K562 (cell line): ENCODE results near the gene SCAMP3. TPM values are rescaled to one million over a fixed set of nuclear protein-coding genes. Genes with fewer than 3 reads are reported as not detected.

Source experiments
- CBX3 ChIP-seq, 2 experiments: IDR thresholded peaks; 1 replicate in 1 of 2; 2 replicates in 1 of 2; pipeline ENCODE4 v1.6.1; 2012; ENCODE audit warnings: inconsistent platforms in 2 of 2, low read length in 2 of 2, borderline replicate concordance in 1 of 2, control low read depth in 1 of 2
- CLOCK ChIP-seq: fragments of 250-450 bp; sonication (Bioruptor Pico); IDR thresholded peaks from 2 replicates; pipeline ENCODE4 v1.4.0; 2020; ENCODE audit warnings: mild to moderate bottlenecking, moderate library complexity, borderline replicate concordance
- CREBBP ChIP-seq: IDR thresholded peaks from one replicate; pipeline ENCODE4 v1.6.1; 2012; ENCODE audit warnings: low read depth, mild to moderate bottlenecking, control low read depth, inconsistent platforms, low read length
- FOXJ3 ChIP-seq: sonication (generic); formaldehyde crosslinking; IDR thresholded peaks from 2 replicates; pipeline ENCODE4 v1.4.0; 2020; ENCODE audit warnings: mild to moderate bottlenecking, missing genetic modification reagents
- HLTF ChIP-seq: fragments of 450-650 bp; IDR thresholded peaks from 2 replicates; pipeline ENCODE4 v1.6.1; 2016
- IRF2 ChIP-seq: sonication (generic); formaldehyde crosslinking; IDR thresholded peaks from 2 replicates; pipeline ENCODE4 v1.8.1; 2022; ENCODE audit warnings: mild to moderate bottlenecking, missing genetic modification reagents
- OTX1 ChIP-seq: fragments of 450-650 bp; formaldehyde crosslinking; IDR thresholded peaks from 2 replicates; pipeline ENCODE4 v1.4.0; 2022; ENCODE audit warnings: mild to moderate bottlenecking
- SAFB2 ChIP-seq: fragments of 200-400 bp; formaldehyde crosslinking; IDR thresholded peaks from 2 replicates; pipeline ENCODE4 v1.6.1; 2018; ENCODE audit warnings: borderline replicate concordance, low read length, low read depth, moderate library complexity; ENCODE audit not compliant: severe bottlenecking
- SIN3B ChIP-seq: fragments of 450-650 bp; IDR thresholded peaks from 2 replicates; pipeline ENCODE4 v1.6.1; 2017; ENCODE audit warnings: low read depth, mild to moderate bottlenecking, moderate library complexity
- THAP7 ChIP-seq: fragments of 250-450 bp; sonication (Bioruptor Pico); IDR thresholded peaks from 2 replicates; pipeline ENCODE4 v1.5.0; 2021
- ZBTB2 ChIP-seq: fragments of 450-650 bp; IDR thresholded peaks from 2 replicates; pipeline ENCODE4 v1.6.1; 2016; ENCODE audit warnings: antibody characterized with exemption
- ZNF224 ChIP-seq: sonication (generic); formaldehyde crosslinking; IDR thresholded peaks from 2 replicates; pipeline ENCODE4 v1.8.0; 2022; ENCODE audit warnings: mild to moderate bottlenecking, missing genetic modification reagents
- ZNF609 ChIP-seq: sonication (generic); formaldehyde crosslinking; IDR thresholded peaks from 2 replicates; pipeline ENCODE4 v1.8.1; 2023; ENCODE audit warnings: missing genetic modification reagents, mild to moderate bottlenecking, borderline replicate concordance
- ZNF695 ChIP-seq: fragments of 450-650 bp; formaldehyde crosslinking; IDR thresholded peaks from 2 replicates; pipeline ENCODE4 v1.4.0; 2020; ENCODE audit warnings: mild to moderate bottlenecking, moderate library complexity
- ZNF696 ChIP-seq: fragments of 250-450 bp; sonication (Bioruptor Pico); conservative IDR thresholded peaks from 2 replicates; pipeline ENCODE4 v1.4.0; 2020; ENCODE audit warnings: mild to moderate bottlenecking, moderate library complexity
- polyA plus RNA-seq, 8 experiments: library from polyadenylated mRNA; depleted of rRNA in 4 of 8; stranded (reverse) in 5 of 8; unstranded in 3 of 8; fragments of >200 nt; fragmentation: Nextera tagmentation in 2 of 8; fragmentation: Illumina TruSeq in 1 of 8; extraction: Ambion mirVana in 2 of 8; extraction: Trizol in 1 of 8; gene quantifications; 2 replicates each; pipeline versions ENCODE4 v1.2.1 to v1.2.3, GENCODE V29; 2011 to 2014; ENCODE audit warnings: inconsistent platforms in 1 of 8, missing spikeins in 1 of 8
- total RNA-seq, 7 experiments: library from RNA; depleted of rRNA in 6 of 7; stranded (reverse); fragments of >200 nt in 6 of 7; fragmentation: Illumina TruSeq in 2 of 7; extraction: Trizol in 2 of 7; gene quantifications; 2 replicates each; pipeline versions ENCODE4 v1.2.1 to v1.2.3, GENCODE V29; 2011 to 2021; ENCODE audit warnings: low replicate concordance in 1 of 7
- TF ChIP-seq, protein P1 (sequence below): fragments of 250-450 bp; sonication (Bioruptor Pico); IDR thresholded peaks from 2 replicates; pipeline ENCODE4 v1.9.0; 2021; ENCODE audit warnings: mild to moderate bottlenecking
- TF ChIP-seq, protein P2 (sequence below): IDR thresholded peaks from 2 replicates; pipeline ENCODE4 v1.6.1; 2014; ENCODE audit warnings: antibody characterized with exemption

Gene SCAMP3
- total and polyA plus RNA-seq, 9 of the 15 experiments (the other 6 are each of a cell fraction or from before 2014, with no cell fraction given): 14.2 to 131 (median 86.1) TPM

- TF ChIP-seq CLOCK (CRISPR knock-in tag): peak; percentile 67; the same call in 1 of the 2 replicates
- TF ChIP-seq ZNF696 (CRISPR knock-in tag): peak; percentile 83
- peak; percentile 94 for TF ChIP-seq OTX1
- TF ChIP-seq ZNF609 (CRISPR knock-in tag): no peak
- no peak for TF ChIP-seq THAP7 (CRISPR knock-in tag)
- TF ChIP-seq, protein P1, sequence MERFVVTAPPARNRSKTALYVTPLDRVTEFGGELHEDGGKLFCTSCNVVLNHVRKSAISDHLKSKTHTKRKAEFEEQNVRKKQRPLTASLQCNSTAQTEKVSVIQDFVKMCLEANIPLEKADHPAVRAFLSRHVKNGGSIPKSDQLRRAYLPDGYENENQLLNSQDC (CRISPR knock-in tag): no peak
- TF ChIP-seq, protein P2, sequence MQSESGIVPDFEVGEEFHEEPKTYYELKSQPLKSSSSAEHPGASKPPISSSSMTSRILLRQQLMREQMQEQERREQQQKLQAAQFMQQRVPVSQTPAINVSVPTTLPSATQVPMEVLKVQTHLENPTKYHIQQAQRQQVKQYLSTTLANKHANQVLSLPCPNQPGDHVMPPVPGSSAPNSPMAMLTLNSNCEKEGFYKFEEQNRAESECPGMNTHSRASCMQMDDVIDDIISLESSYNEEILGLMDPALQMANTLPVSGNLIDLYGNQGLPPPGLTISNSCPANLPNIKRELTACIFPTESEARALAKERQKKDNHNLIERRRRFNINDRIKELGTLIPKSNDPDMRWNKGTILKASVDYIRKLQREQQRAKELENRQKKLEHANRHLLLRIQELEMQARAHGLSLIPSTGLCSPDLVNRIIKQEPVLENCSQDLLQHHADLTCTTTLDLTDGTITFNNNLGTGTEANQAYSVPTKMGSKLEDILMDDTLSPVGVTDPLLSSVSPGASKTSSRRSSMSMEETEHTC: peak; percentile 56; the same call in 1 of the 2 replicates
- no peak for TF ChIP-seq SIN3B
- no peak for TF ChIP-seq CREBBP
- no peak for TF ChIP-seq IRF2 (CRISPR knock-in tag)
- 0 out of 2 replicates have a peak, but pooled peaks have one; percentile 48 for TF ChIP-seq ZBTB2
- TF ChIP-seq FOXJ3 (CRISPR knock-in tag): no peak
- TF ChIP-seq ZNF224 (CRISPR knock-in tag): no peak
- TF ChIP-seq CBX3 (IDR thresholded peaks at IDR 0.05; ENCODE audit: borderline replicate concordance in 1 of 2, low read length in 2 of 2): 0 out of 3 replicates have a peak, but pooled peaks of 1 of the 2 experiments have one; percentile 30
- TF ChIP-seq HLTF: no peak
- TF ChIP-seq SAFB2: no peak
- no peak for TF ChIP-seq ZNF695 (CRISPR knock-in tag)
These were observed 45.1 kb upstream of the SCAMP3 start (continued) for GRCh38 chr1:155307247-155307740.
